Right cardiac atrium (tissue), 5 donors: Measurements from ENCODE around the gene DNAH17. TPM values are rescaled to one million over a fixed set of nuclear protein-coding genes. Genes with fewer than 3 reads are reported as not detected.

Experiments
- ATAC-seq, 2 donors: fragments of 200-7000 bp; cut with Tn5 transposase; one replicate each; pipeline versions ENCODE4 v1.8.0 to v1.9.1; 2020; ENCODE audit warnings: moderate library complexity in 2 of 2, mild to moderate bottlenecking in 1 of 2
- DNase-seq, 3 donors: peaks; one replicate each; pipeline ENCODE4 v3.0.0-alpha.2; 2020
- H3K27ac ChIP-seq: one replicate; pipeline ENCODE4 v1.5.1; 2013; ENCODE audit warnings: mild to moderate bottlenecking, low read length, control low read depth, moderate library complexity
- H3K27me3 ChIP-seq: one replicate; pipeline ENCODE4 v1.6.1; 2013; ENCODE audit not compliant: control insufficient read depth, insufficient read depth
- H3K4me1 ChIP-seq: one replicate; pipeline ENCODE4 v1.6.1; 2013; ENCODE audit warnings: low read length; ENCODE audit not compliant: control insufficient read depth, insufficient read depth
- H3K4me3 ChIP-seq: one replicate; pipeline ENCODE4 v1.5.1; 2013; ENCODE audit warnings: low read length, control low read depth
- H3K9me3 ChIP-seq: one replicate; pipeline ENCODE4 v1.6.1; 2013; ENCODE audit warnings: low read length; ENCODE audit not compliant: control insufficient read depth
- WGBS: extraction: QIAGEN DNeasy Blood & Tissue Kit; methylation state at CpG from one replicate; pipeline ENCODE4 v1.1.7; 2013; 5-methylcytosine and 5-hydroxymethylcytosine counted together
- intact Hi-C, 4 donors: fragments of 100-400 bp; cut with DNase I; formaldehyde crosslinking; loops; one replicate each; pipeline versions ENCODE4 v1.11.0 to v1.14.0; 2022 to 2023
- polyA plus RNA-seq: library from polyadenylated mRNA; stranded (reverse); fragments of 200-250 nt; gene quantifications from one replicate; pipeline ENCODE4 v1.2.3, GENCODE V29; 2013
- total RNA-seq, 4 donors: library from RNA; stranded (reverse); fragmentation: NEBNext Ultra II Directional; extraction: Animal tissue kit (Norgen Biotek cat#: 25700); gene quantifications; one replicate each; pipeline ENCODE4 v1.2.1, GENCODE V29; 2021
- donor health status: healthy with polysubstance abuse.
- donor health status: DM: no; HTN: yes; CAD: no.
- donor health status: DM: no; HTN: no; CAD: no.
- donor health status: DM: no; HTN: yes; CAD: no; lungs with severe emphysema.
- donor health status: DM: yes; HTN: yes; CAD: no.

The DNAH17 gene
- total and polyA plus RNA-seq, 5 donors: 0.06 to 0.28 (median 0.19) TPM; not detected in 1

DNA sequence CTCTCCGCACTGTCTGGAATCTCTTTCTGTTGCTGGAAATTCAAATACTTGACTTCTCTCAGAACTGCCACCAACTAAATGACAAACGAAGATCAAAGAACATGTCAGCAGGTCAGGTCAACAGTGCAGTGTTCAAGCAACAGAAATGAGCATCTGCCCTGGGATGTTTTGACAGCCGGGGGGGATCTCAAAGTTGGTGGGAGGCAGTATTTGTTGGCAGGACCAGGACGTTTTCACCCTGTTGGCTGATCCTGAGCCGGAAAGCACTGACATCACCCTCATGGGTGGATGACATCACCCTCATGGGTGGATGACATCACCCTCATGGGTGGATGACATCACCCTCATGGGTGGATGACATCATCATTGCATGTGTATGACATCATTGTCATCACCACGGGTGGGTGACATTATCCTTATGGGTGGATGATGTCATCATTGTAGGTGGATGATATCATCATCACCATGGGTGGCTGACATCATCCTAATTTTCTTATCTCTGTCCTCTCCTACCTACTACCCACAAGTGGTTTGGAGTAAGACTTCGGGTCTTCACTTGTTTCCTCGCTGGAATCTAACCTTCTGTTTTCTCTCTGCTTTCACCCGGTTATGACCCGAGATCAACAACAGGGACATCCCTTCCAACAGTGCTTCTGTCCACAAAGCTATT, 18.9 kb downstream of the DNAH17 start:
- no peak overlapping the region for H3K27ac ChIP-seq
- ATAC-seq: no peak
- WGBS: 76% methylated on average over 10 of the region's 10 CpGs
- intact Hi-C loops: no loop called here
- H3K4me3 ChIP-seq: no peak overlapping the region
- H3K9me3 ChIP-seq: no peaks in the 10 kb centered on the region
- H3K4me1 ChIP-seq: no peaks in the 10 kb centered on the region
- peak in 1 of 3 donors; percentile 20 for DNase-seq
- no peaks in the 10 kb centered on the region for H3K27me3 ChIP-seq

DNA sequence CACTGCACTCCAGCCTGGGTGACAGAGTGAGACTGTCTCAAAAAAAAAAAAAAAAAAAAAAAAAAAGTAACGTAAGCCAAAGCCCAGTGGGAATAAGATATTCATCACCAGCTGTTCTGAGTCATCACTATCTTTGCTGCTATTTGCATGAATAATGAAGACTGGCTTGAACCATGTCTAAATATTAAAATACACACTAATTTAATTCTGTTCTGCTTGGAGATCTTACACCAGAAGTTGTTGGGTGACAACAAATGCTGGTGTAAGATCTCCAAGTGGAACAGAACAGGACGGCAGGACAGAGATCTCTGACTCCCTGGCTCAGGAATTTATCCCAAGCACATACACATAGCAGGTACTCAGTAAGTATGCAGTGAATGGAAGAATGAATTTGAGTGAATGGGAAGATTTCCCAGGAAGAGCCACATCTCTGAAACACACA, 19.6 kb downstream of the DNAH17 start:
- ATAC-seq (no peak), DNase-seq (no peak)
- H3K9me3 ChIP-seq: no peaks in the 10 kb centered on the region
- no peak overlapping the region for H3K27ac ChIP-seq
- no peaks in the 10 kb centered on the region for H3K27me3 ChIP-seq
- 33% methylated on average over 2 of the region's 2 CpGs for WGBS
- intact Hi-C loops: no loop called here
- H3K4me3 ChIP-seq: no peak overlapping the region
- no peaks in the 10 kb centered on the region for H3K4me1 ChIP-seq

DNA sequence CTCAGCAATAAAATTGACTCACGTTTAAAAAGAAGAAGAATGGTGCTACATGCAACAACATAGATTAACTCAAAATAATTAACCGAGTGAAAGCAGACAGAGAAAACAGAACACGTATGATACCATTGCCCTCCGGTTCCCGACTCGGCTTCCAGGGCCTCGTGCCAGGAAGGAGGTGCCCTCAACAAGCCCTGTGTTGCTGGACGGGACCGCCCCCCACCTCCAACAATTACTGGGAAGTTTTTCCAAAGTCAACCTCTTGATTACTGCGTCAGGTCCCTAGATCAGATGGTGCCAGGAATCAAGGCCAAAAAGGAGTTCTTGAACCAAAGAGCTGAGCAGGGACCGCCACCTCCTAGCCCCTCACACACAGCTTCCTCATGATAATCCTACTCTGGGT, 20.4 kb downstream of the DNAH17 start:
- intact Hi-C loops: no loop called here
- Histone ChIP-seq H3K9me3 (no peaks in the 10 kb centered on the region), H3K4me3 (no peak overlapping the region), H3K27me3 (no peaks in the 10 kb centered on the region), H3K27ac (no peak overlapping the region), H3K4me1 (no peaks in the 10 kb centered on the region)
- peak; percentile 58 to 85 (median 81) for DNase-seq
- peak; percentile 40 to 74 for ATAC-seq
- 79% methylated on average over 11 of the region's 11 CpGs for whole genome bisulfite sequencing

DNA sequence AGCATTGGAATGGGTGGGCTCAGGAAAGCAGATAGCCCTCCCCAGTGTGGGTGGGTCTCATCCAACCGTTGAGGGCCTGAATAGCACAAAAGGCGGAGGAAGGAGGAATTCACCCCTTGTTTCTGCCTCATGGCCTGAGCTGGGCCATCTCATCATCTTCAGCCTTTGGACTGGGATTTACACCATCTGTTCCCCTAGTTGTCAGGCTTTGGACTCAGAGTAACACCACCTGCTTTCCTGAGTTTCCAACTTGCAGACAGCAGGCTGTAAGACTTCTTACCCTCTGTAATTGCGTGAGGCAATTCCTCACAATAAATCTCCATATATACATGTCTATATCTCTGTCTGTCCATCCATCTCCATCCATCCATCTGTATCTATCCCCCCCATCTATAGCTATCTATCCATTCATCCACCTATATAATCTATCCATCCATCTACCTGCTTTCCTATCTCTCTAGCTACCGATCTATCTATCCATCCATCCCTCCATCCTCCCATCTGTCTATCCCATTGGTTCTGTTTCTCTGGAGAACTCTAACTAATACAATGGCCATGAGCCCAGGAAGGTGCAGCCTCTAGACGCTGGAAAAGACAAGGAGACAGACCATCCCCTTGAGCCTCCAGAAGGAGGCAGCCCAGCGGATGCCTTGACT, 21.3 kb downstream of the DNAH17 start:
- Histone ChIP-seq H3K27me3 (no peaks in the 10 kb centered on the region), H3K4me1 (no peaks in the 10 kb centered on the region), H3K9me3 (no peaks in the 10 kb centered on the region), H3K27ac (no peak overlapping the region), H3K4me3 (no peak overlapping the region)
- peak in 1 of 2 donors; percentile 10 for ATAC-seq
- DNase-seq: peak in 1 of 3 donors; percentile 36
- intact Hi-C loops: no loop called here
- WGBS: 83% methylated on average over 6 of the region's 6 CpGs

DNA sequence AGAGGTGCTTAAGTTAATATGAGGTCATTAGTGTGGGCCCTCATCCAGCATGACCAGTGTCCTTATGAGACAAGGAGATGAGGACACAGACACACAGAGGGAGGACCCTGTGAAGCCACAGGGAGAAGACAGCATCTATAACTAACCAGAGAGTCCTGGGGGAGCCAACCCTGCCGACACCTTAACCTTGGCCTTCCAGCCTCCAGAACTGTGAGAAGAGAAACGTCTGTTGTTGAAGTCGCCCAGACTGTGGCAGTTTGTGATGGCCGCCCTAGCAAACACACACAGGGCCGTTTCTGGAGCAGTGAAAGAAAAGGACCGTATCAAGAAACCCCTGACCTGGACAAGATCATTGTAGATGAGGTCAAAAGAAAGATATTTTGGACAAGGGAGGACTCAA, 26.7 kb downstream of the DNAH17 start:
- ATAC-seq: no peak
- H3K4me3 ChIP-seq: no peak overlapping the region
- intact Hi-C loops: no loop called here
- no peaks in the 10 kb centered on the region for H3K9me3 ChIP-seq
- WGBS: 80% methylated on average over 6 of the region's 6 CpGs
- DNase-seq: no peak
- no peaks in the 10 kb centered on the region for H3K27me3 ChIP-seq
- H3K4me1 ChIP-seq: no peaks in the 10 kb centered on the region
- no peak overlapping the region for H3K27ac ChIP-seq

DNA sequence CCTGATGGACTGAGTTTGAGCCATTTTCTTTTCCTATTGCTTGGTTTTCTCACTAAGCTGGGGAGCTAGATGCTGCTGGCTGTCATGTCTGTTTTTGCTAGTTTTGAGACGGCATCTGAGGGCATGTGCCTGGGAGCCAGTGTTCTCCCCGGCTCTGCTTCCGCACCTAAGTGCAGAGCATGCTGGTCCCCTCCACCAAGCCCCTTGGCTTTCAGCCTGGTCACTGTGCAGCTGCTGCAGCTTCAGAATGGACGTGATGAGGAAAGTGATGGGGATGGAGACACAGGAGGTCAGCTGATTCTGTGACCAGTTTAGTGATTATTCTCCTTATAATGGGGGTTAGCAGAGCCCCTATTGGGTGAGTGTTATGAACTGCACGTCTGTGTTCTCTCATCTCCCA, 28.5 kb downstream of the DNAH17 start:
- Histone ChIP-seq H3K27ac (no peak overlapping the region), H3K27me3 (no peaks in the 10 kb centered on the region), H3K4me3 (no peak overlapping the region), H3K9me3 (no peaks in the 10 kb centered on the region), H3K4me1 (no peaks in the 10 kb centered on the region)
- peak in 1 of 3 donors; percentile 25 for DNase-seq
- no peak for ATAC-seq
- intact Hi-C loops: no loop called here
- 77% methylated on average over 5 of the region's 5 CpGs for WGBS

DNA sequence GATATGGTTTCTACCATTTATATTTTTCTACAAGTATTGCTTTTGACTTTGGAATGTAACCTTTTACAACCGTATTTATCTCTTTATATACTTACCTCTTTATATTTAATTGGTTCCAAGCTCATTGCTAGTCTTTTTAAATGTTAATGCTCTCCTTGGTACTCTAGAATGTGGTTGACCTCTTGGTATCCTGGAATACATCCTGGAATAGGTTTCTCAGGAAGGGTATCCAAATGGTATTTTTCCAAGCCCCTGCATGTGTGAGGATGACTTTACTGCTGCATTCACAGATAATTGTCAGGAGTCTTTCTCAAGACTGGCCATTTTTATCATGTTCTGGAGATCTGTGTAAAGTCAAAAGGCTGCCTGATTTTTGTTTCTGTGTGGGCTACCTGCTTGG, 30.2 kb downstream of the DNAH17 start:
- intact Hi-C loops: no loop called here
- WGBS: 82% methylated on average over 1 of the region's 1 CpG

DNA sequence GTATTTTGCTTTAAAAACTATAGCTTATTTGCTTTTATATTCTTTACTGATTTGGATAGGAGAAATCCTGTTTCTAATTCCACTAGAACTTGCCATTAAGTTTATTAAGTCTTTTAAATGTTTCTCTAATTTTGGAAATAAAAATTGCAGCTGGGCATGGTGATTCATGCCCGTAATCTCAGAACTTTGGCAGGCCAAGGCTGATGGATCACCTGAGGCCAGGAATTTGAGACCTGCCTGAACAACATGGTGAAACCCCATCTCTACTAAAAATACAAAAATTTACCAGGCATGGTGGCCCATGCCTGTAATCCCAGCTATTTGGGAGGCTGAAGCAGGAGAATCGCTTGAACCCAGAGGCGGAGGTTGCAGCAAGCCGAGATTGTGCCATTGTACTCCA, 30.7 kb downstream of the DNAH17 start:
- no peak overlapping the region for H3K27ac ChIP-seq
- no peak for DNase-seq
- H3K27me3 ChIP-seq: no peaks in the 10 kb centered on the region
- H3K4me3 ChIP-seq: no peak overlapping the region
- no peaks in the 10 kb centered on the region for H3K4me1 ChIP-seq
- WGBS: 97% methylated on average over 4 of the region's 4 CpGs
- no peak for ATAC-seq
- no peaks in the 10 kb centered on the region for H3K9me3 ChIP-seq
- intact Hi-C loops: no loop called here

More for the DNA sequence above, 30.2 kb downstream of the DNAH17 start:
- no peak overlapping the region for H3K4me3 ChIP-seq
- DNase-seq: no peak
- H3K27ac ChIP-seq: no peak overlapping the region
- H3K9me3 ChIP-seq: no peaks in the 10 kb centered on the region
- H3K27me3 ChIP-seq: no peaks in the 10 kb centered on the region
- H3K4me1 ChIP-seq: no peaks in the 10 kb centered on the region
- ATAC-seq: no peak

DNA sequence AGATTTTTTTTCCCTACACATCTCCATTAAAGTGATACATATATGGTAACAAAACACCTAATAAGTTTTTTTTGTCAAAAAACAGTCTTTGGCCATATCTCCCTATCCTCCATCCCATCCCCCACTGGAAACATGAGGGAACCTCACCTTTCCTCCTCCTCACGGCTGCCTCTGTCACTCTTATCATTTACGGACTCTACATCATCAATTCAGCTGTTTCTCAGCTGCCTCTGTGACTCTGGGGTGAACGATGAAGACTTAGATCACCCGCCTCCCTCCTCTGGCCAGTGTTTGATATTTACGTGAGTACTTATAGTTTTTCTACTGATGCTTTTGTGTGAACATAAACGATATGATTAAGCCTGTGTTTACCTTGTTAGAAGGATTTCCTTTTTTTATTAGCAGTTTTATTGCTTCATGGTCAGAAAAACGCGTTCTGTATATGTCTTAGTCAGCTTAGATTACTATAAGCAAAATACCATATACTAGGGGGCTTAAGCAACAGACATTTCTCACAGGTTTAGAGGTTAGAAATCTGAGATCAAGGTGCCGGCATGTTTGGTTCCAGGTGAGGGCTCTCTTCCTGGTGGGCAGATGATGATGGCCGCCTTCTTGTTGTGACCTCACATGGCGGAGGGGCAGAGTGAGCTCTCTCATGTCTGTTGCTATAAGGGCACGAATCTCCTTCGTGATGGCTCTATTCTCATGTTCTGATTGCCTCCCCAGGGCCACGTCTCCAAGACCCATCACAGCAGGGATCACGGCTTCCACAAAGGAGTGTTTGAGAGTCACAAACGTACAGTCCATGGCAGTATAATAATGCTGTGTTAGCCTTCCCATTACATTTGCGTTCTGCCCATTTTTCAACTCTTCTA, 32.1 kb downstream of the DNAH17 start:
- no peak for DNase-seq
- WGBS: 78% methylated on average over 17 of the region's 17 CpGs
- intact Hi-C loops: no loop called here
- Histone ChIP-seq H3K4me1 (no peaks in the 10 kb centered on the region), H3K27me3 (no peaks in the 10 kb centered on the region), H3K27ac (no peak overlapping the region), H3K9me3 (no peaks in the 10 kb centered on the region), H3K4me3 (no peak overlapping the region)
- ATAC-seq: no peak

DNA sequence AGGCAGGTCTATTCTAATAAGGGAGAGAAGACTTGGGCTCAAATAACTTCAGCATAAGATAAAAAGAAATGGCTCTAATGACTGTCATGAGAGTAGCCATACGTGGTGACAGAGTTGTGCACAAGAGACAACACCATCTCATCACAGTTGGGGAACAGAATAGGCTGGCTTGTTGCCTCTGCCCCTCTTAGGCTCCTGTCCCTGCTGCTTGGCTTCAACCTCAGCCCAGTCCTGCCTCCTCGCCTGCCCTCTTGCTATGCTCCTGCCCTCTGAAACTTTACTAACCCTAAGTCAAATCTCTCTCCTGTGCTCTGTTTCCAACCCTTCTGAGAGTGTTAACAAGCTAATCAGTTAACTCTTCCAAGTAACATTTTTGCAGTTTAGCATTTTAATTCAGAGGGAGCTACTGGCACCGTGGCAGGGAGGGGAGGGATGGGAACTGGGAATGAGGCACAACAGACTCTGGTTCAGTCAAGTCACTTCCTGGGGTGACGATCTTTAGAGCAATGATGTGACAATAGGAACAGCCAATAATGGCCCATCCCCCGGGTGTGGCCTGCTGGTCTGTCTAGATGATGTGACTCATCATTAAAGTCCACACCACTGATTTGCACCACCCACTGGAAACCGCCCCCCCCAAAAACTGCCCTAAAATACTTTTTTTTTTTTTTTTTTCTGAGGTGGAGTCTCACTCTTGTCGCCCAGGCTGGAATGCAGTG, 35.5 kb downstream of the DNAH17 start:
- intact Hi-C loops: no loop called here
- H3K4me3 ChIP-seq: no peak overlapping the region
- DNase-seq (peak in 2 of 3 donors; percentile 42 to 53), ATAC-seq (peak in 1 of 2 donors; percentile 84)
- no peak overlapping the region for H3K27ac ChIP-seq
- no peaks in the 10 kb centered on the region for H3K4me1 ChIP-seq
- H3K9me3 ChIP-seq: no peaks in the 10 kb centered on the region
- H3K27me3 ChIP-seq: no peaks in the 10 kb centered on the region
- 61% methylated on average over 7 of the region's 7 CpGs for WGBS
